Measurements from ENCODE around the gene AKAP8.
A peak's percentile ranks its signal among the peaks of the same experiment; 100 is the strongest.
"Not testable (repeated sequence)": the region's sequence is repeated elsewhere in the genome, so short reads cannot be mapped to it uniquely, and the experiment has no call there.

AKAP8 gene

DNA sequence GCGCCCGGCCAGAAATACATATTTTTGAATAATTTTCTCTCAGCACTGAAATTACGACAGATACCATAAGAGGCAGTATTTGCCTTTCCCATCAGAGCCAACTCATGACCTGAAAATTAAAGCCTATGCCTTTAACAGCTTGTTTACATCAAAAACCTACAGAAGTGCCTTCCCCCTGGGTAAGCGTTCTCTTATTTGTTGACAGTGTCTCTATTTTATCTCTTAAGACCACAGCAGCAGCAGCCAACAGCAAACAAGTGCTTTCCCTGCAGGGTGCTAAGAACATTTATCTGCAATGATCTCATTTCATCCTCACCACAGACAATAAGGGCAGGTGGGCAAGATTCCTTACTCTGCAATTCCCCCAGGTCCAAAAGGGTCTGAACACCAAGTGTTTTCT is 33.2 kb upstream of the AKAP8 start:
- no peak for DNase-seq
- intact Hi-C loops (cut with DNase I), result no loop called here

DNA sequence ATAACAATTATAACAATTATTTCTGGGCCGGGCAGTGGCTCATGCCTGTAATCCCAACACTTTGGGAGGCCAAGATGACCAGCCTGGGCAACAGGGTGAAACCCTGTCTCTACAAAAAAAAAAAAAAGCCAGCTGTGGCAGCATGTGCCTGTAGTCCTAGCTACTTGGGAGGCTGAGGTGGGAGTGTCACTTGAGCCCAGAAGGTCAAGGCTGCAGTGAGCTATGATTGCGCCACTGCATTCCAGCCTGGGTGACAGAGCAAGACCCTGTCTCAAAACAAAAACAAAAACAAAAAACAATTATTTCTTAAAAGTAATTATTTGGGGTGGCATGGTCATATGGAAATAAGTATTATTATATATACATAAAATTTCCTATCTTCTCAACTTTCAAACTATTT is 31.8 kb upstream of the AKAP8 start:
- DNase-seq; intact Hi-C loops (cut with DNase I): not testable (repeated sequence)

DNA sequence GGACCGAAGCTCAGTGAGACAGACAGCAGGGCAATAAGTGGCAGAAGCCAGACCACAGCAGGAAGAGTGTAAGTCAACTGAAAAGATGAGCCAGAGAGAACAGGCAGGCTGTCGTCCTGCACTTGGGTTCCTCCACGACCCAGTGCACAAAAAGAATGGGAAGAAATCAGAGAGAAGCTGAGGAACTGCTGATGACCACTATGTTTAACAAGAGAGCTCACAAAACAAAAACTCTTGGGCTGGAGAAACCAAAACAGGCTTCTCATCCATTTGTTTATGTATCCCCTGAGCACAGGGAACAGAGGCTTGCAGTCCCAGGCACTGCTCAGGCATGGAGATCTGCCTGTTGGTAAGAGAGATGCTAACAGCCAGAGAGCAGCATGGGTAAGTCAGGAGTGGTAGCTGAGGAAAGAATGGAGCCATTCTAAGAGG is 25.2 kb upstream of the AKAP8 start:
- peak in 5 of 42 donors; percentile 24 to 58 (median 48) for DNase-seq
- intact Hi-C loops (cut with DNase I), result no loop called here

DNA sequence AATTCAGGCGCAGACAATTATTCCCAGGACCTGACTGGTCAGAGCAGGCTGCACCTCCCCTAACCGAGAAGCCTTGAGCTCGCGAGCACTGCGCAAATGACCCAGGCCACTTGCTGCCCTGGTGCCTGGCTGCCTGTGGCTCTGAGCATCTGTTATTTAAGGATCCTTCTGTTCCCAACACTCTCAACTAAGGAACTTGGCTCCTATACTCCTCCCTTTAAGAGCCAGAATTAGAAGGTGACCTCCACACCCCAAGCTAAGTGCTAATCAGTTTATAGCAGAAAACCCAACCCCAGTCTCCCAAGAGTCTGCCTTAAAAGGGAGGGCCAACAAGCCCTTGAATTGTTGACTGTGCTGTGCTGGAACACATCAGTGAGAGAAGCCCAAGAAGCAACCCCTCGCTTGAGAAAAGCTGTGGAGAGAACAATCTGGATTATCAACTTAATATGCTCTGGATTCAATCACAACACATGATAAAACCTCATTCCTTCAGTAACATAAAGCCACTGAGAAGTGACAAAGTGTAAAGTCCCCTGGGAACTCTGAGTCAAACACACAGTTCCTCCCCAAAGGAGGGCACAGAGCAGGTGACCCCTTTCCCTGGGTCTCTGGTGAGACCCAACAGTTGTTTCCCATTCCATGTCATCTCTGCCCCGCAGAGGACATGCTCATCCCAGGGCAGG is 24.7 kb upstream of the AKAP8 start:
- intact Hi-C loops (cut with DNase I), result no loop called here
- DNase-seq, result peak in 1 of 42 donors; percentile 25

DNA sequence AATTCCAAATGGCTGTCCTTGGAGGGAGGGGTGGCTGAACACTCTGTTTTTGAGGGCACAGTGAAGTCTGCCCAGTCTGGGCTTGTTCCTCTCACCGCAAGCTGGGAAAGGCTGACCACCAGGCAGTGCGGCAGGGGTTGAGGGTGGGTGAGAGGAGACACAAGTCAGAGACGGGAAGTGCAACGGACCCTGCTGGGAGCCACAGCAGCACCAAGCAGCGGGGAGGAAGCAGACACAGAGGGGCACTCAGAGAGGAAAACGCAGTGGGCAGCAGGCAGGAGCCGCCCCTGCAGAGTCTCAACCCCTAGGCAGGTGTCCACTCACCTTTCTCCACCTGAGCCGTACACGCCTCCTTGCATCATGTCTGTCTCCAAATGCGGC is 23.6 kb upstream of the AKAP8 start:
- intact Hi-C loops (cut with DNase I), result no loop called here
- DNase-seq, result peak in 1 of 42 donors; percentile 26

DNA sequence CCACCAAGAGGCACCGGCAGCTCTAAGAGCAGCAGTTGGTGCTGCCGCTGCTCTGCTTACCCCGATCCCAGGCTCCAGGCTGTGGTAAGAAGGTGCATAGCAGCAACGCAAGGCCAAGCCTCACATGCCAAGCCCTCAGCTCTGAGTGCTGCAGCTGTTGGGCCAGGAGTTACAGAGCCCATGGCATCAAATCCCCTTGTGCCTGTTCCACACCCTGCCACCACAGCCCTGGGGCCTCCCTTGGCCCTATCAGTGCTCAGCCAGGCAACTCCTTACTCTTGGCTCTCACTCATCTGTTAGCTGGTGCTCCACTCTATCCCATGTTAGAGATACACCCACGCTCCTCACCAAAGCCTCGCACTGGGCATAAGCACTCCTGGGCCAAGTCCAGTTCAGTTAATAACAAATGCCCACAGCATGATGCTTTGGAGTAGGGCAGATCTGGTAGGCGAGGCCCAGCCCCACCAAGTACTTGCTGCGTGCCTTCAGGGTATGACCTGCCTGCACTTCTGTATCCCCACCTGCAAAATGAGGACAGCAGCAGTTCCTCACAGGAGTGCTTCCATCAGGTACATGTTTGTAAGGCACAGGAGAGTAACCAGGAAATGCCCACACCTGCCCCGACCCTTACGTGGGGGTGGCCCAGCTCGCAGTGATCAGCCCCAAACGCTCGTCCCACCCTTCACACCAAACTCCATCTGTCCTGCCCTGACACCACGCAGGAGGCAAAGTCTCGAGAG is 23.0 kb upstream of the AKAP8 start:
- intact Hi-C loops (cut with DNase I), result no loop called here
- peak in 1 of 42 donors; percentile 37 for DNase-seq

DNA sequence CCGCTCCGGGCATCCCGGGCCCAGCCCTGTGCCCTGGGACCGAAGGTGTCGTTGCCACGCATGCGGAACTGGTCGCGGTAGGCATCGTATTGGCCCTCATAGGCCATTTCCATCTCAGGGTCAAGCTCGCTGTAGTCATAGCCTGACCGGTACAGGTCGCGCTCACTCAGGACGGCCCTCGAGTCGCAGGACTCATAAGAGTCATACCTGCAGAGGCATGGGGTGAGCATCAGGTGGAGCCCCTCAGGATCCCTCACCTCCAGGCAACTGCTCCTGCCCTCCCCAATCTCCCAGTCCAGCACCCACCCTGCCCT is 21.8 kb upstream of the AKAP8 start:
- DNase-seq, result peak in 1 of 42 donors; percentile 39
- intact Hi-C loops (cut with DNase I), result no loop called here

DNA sequence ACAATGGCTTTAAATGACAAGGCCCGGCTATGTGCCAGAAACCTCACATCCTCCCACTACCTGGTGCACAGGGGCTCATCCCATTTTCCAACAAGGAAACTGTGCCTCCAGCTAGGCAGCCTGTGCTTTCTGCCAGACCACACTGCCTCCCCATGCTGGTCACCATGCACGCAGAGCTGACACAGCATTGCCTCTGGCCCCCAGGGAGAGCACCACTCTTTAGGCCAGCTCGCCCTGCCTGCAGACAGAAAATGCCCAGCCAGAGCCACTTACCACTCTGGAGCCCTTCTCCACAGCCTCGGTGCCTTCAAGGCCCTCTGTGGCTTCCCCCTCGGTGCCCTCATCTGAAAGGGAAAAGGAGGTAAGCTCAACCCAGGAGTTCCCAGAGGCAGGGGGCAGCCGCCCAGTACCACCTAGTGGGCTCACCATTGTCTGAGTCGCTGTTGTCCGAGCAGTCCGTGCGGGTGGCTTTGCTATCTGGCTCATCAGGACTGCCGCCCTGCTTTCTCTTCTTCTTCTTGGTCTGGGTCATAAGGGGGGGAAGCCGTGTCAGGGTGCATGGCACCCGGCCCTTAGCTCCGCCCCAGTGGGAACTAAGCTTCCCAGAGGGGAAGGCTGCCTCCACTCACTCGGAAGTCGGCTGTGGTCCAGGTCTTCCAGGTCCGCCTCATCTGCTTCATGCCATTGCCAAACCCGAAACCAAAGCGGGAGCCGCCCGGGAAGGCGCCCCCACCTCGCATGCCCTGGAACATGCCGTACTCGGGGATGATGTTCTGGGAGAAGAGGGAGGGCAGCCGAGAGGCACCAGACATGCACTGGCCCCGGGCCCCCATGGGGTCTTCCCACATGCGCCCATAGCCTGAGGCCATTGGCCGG is 21.2 kb upstream of the AKAP8 start:
- peak in 1 of 42 donors; percentile 15 for DNase-seq
- intact Hi-C loops (cut with DNase I), result no loop called here

DNA sequence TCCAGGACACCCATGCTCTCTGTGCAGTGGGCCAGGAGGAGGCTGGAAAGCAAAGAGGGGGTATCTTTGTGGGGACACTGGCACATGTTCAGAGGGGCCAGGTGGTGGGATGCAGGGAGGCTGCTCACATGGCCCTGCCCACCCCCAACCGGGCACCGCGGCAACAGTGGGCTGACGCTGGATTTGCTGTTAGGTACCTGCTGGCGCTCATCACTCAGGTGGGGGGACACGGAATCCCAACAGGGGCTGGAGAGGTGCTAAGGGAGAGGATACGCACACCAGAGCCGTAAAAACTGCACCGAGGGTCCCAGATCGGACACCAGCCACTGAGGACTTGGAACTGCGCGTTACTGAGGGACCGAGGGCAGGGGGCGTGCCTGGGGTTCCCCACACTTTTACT is 20.0 kb upstream of the AKAP8 start:
- intact Hi-C loops (cut with DNase I), result no loop called here
- no peak for DNase-seq

DNA sequence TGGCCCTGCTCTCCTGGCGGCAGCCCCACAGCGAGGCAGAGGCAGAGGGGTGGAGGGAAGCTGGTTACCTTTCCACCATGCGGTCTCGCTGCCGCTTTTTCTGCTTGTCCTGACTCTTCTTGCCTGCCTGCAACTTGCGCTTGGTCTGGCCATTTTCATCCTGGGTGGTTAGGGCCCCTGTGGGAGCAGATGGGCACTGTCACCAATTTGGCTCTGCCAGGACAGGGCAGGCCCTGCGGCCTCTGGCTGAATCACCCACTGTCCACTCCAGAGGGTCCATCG is 19.6 kb upstream of the AKAP8 start:
- peak in 1 of 42 donors; percentile 6 for DNase-seq
- intact Hi-C loops (cut with DNase I), result no loop called here

DNA sequence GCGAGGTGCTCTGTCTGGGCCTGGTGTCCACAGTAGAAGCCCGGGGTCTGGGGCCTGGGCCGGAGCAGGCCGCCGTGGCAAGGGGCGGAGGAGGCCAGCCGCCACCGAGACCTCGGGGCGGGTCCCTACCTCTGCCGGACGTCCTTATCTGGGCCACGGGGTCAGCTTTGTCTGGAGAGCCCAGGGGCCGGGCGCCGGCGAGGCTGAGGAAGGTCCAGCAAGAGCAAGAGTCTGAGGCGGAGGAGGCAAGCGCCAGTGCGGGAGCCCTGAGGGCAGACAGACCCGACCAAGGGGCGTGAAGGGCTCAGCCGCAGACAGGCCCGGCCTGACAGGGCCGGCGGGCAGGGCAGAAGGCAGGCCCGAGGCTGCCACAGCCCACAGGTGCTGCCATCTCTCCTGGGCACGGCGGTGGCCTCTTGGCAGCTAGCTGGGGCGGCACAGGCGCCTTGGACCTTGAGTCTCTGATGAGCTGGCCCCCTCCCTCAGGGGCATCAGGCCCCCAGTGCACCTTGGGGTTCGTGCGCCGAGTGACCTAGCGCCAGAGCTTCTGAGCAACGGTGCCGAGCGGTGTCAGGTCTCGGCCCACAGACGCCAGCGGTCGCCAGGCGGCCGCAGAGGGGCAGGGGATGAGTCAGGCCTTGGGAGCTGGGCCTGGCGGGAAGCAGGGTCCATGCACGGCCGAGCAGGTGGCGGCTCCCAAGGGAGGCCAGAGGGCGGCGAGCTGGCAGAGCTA is 19.1 kb upstream of the AKAP8 start:
- intact Hi-C loops (cut with DNase I), result no loop called here
- DNase-seq, result peak in 3 of 42 donors; percentile 6 to 32 (median 15)

DNA sequence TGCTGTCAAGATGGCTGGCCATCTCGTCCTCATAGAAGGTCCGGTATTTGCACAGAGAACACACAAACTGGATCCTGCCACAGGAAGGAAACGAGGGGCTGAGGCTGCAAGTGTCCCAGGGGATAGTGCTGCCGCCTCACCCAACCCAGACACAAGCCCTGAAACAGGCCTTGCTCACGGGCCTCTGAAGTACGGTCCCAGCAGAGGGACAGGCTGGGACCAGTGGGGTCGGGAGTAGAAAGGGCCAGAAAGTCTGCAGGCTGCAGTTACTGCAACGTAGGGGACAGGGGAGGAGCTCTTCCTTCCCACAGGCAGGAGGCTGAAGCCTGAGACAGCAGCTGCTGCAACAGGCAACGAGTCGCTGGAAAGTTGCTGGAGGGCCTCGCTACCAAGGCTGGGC is 18.2 kb upstream of the AKAP8 start:
- intact Hi-C loops (cut with DNase I), result no loop called here
- DNase-seq, result peak in 1 of 42 donors; percentile 16

DNA sequence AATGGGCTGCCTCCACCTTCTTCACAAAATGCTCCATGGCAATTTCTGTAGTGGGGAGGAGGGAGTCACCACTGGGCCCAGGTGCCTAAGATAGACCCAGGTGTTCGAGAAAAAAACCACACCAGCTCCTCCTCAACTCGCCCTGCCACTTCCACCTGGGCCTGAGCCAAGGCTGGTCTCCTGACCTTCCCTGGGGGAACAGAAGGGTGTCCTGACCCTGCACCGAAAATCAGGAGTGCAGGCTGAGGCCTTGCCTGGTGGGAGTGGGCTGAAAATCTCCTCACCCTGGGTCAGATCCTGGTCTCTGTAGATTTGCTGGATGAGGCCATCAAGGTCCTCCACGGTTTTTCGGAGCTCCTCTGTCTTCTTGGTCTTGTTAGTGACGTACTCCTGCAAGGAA is 17.6 kb upstream of the AKAP8 start:
- intact Hi-C loops (cut with DNase I), result no loop called here
- DNase-seq, result peak in 2 of 42 donors; percentile 0 to 15

DNA sequence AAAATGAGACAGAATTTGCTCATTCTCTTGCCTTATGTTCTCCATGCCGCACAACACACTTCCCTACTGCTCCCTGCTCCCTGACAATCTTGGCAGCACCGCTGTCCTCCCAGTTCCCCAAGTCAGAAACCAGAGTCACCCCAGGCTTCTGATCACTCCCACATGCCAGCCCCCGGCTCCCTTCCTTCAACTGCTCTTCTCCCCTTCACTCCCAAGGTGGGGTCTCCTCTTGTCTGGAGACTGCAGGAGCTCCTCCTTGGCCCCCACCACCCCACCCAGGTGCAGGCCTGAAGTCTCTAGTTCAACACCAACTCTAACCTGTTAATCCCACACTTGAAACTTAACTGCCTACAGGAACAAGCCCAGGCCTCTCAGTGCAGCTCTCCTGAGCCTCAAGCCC is 16.8 kb upstream of the AKAP8 start:
- DNase-seq, result peak in 4 of 42 donors; percentile 5 to 23 (median 10)
- intact Hi-C loops (cut with DNase I), result no loop called here

DNA sequence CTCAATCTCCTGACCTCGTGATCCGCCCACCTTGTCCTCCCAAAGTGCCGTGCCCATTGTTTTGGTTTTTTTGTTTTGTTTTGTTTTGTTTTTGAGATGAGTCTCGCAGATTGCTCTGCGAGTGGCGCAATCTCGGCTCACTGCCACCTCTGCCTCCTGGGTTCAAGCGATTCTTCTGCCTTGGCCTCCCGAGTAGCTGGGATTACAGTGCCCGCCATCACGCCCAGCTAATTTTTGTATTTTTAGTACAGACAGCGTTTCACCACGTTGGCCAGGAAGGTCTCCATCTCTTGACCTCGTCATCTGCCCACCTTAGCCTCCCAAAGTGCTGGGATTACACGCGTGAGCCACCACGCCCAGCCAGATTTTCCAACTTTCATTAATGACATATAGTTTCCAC is 15.7 kb upstream of the AKAP8 start:
- DNase-seq, result peak in 1 of 42 donors; percentile 2
- intact Hi-C loops (cut with DNase I), result not testable (repeated sequence)

DNA sequence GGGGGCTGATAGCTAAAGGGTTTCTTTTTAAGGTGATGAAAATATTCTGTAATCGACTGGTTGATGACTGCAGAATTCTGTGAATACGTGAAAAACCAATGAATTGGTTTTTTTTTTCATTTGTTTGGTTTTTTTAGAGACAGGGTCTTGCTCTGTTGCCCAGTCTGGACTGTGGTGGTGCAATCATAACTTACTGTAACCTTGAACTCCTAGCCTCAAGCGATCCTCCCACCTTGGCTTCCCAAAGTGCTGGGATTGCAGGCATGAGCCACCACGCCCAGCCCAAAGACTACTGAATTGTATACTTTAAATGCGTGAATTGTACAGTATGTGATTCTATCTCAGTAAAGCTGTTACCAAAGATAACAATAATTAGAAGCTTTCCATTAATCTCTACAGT is 14.8 kb upstream of the AKAP8 start:
- intact Hi-C loops (cut with DNase I), result no loop called here
- DNase-seq, result peak in 1 of 42 donors; percentile 4

DNA sequence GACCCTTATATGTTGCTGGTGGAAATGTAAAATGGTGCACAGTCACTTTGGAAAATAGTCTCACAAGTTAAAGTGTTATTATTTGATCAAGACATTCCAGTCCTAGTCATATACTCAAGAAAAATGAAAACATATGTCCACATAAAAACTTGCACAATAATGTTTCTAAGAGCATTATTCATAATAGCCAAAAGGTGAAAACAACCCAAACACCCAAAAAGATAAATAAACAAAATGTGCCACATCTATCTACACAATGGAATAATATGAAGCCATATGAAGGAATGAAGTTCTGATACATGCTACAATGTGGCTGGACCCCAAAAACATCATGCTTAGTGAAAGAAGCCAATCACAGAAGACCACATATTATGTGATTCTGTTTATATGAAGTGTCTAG is 14.4 kb upstream of the AKAP8 start:
- no peak for DNase-seq
- intact Hi-C loops (cut with DNase I), result no loop called here

DNA sequence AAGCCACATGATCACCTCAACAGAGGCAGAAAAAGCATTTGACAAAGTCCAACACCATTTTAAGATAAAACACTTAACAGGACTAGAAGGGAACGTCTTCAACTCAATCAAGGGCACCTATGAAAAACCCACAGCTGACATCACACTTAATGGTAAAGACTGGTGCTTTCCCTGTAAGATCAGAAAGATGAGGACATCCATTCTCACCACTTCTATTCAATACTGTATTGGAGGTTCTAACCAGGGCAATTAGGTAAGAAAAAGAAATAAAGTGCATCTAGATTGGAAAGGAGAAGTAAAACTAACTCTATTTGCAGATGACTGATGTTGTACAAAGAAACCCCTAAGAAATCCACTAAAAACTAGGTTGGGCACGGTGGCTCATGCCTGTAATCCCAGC is 11.2 kb upstream of the AKAP8 start:
- intact Hi-C loops (cut with DNase I), result no loop called here
- DNase-seq, result no peak

DNA sequence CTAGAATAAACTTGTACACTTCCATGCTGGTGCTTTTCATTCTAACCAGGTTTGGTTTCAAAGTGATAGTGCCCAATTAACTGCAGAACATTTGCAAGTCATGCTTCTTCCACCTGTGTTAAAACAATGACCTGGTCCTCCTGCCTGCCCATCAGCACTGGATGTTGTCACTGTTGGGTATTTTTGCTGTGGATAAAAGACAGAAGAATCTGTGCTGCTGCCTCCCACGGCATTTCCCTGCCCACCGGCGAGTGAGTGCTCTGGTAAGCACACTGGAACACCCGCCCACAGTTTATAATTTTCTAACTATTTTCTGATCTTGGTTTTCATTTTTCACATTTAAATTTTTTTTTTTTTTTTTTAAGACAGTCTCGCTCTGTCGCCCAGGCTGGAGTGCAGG is 2.3 kb upstream of the AKAP8 start:
- intact Hi-C loops (cut with DNase I), result loop anchor here (5.0 kb wide), 1 partner anchor 115 kb away; no protein-coding TSS in a partner anchor
- DNase-seq, result peak in 22 of 42 donors; percentile 18 to 77 (median 44)

Measured in head of caudate nucleus (tissue), 42 donors.